Measurements from ENCODE around the gene PRKCH.

GRCh38 chr14:61563162-61563511, 241.8 kb downstream of the PRKCH start:
- TF ChIP-seq CTCF (IDR thresholded peaks at IDR 0.05) = no peak
- no peak for TF ChIP-seq POLR2A (IDR thresholded peaks at IDR 0.05)
